Measurements from ENCODE around the gene LRRTM4.

- TF ChIP-seq GATA3 (IDR thresholded peaks at IDR 0.05; ENCODE audit: borderline replicate concordance) = no peak
- TF ChIP-seq USF2 (IDR thresholded peaks at IDR 0.05) = no peak
- TF ChIP-seq, protein P1, sequence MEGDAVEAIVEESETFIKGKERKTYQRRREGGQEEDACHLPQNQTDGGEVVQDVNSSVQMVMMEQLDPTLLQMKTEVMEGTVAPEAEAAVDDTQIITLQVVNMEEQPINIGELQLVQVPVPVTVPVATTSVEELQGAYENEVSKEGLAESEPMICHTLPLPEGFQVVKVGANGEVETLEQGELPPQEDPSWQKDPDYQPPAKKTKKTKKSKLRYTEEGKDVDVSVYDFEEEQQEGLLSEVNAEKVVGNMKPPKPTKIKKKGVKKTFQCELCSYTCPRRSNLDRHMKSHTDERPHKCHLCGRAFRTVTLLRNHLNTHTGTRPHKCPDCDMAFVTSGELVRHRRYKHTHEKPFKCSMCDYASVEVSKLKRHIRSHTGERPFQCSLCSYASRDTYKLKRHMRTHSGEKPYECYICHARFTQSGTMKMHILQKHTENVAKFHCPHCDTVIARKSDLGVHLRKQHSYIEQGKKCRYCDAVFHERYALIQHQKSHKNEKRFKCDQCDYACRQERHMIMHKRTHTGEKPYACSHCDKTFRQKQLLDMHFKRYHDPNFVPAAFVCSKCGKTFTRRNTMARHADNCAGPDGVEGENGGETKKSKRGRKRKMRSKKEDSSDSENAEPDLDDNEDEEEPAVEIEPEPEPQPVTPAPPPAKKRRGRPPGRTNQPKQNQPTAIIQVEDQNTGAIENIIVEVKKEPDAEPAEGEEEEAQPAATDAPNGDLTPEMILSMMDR (IDR thresholded peaks at IDR 0.05) = no peak
- TF ChIP-seq ZFP36 (IDR thresholded peaks at IDR 0.05; ENCODE audit: borderline replicate concordance, partially characterized antibody) = no peak
- TF ChIP-seq, protein P2, sequence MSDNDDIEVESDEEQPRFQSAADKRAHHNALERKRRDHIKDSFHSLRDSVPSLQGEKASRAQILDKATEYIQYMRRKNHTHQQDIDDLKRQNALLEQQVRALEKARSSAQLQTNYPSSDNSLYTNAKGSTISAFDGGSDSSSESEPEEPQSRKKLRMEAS (IDR thresholded peaks at IDR 0.05) = no peak
- TF ChIP-seq POLR2A (IDR thresholded peaks at IDR 0.05; ENCODE audit: low read length) = no peak
These were observed 44.4 kb upstream of the LRRTM4 start for GRCh38 chr2:77566582-77566981.
